GM12864 (cell line): ENCODE measurements around the gene GRIP1.

Source experiments
- DNase-seq: peaks from one replicate; pipeline ENCODE4 v3.0.0-alpha.2; 2011; ENCODE audit warnings: low read depth
- H3K4me3 ChIP-seq: 2 replicates; pipeline ENCODE4 v1.5.1; 2011; ENCODE audit warnings: mild to moderate bottlenecking, low read depth, low read length, control low read depth
- CTCF ChIP-seq: IDR thresholded peaks from 2 replicates; pipeline ENCODE4 v1.5.1; 2011; ENCODE audit warnings: low read depth, mild to moderate bottlenecking, moderate library complexity, low read length, control low read depth, inconsistent platforms; ENCODE audit errors: missing control alignments

GRIP1 gene

GRCh38 chr12:66647034-66647691, 31.7 kb downstream of the GRIP1 start:
- no peak overlapping the region for H3K4me3 ChIP-seq
- DNase-seq, result no peak
- no peak for TF ChIP-seq CTCF

- H3K4me3 ChIP-seq, result no peak overlapping the region
- no peak for DNase-seq
- TF ChIP-seq CTCF, result no peak
Observed at GRCh38 chr12:66644151-66644550, 34.7 kb downstream of the GRIP1 start.

- DNase-seq, result no peak
- no peak overlapping the region for H3K4me3 ChIP-seq
- TF ChIP-seq CTCF, result no peak
Observed at GRCh38 chr12:66640691-66641460, 38.0 kb downstream of the GRIP1 start.

- no peak for TF ChIP-seq CTCF
- H3K4me3 ChIP-seq, result no peak overlapping the region
- DNase-seq, result no peak
Observed at GRCh38 chr12:66638666-66639065, 40.2 kb downstream of the GRIP1 start.

- no peak for TF ChIP-seq CTCF
- DNase-seq, result no peak
Observed at GRCh38 chr12:66637699-66638301, 41.1 kb downstream of the GRIP1 start.

GRCh38 chr12:66636771-66637170, 42.1 kb downstream of the GRIP1 start:
- no peak overlapping the region for H3K4me3 ChIP-seq
- no peak for DNase-seq
- TF ChIP-seq CTCF, result no peak

More at GRCh38 chr12:66637699-66638301, 41.1 kb downstream of the GRIP1 start:
- no peak overlapping the region for H3K4me3 ChIP-seq
